ENCODE measurements around the gene KDM4B. TPM values are rescaled to one million over a fixed set of nuclear protein-coding genes. Genes with fewer than 3 reads are reported as not detected.

KDM4B gene
- total RNA-seq, 4 donors from 2014 or later = 29.2 to 43.8 (median 38.7) TPM

DNA sequence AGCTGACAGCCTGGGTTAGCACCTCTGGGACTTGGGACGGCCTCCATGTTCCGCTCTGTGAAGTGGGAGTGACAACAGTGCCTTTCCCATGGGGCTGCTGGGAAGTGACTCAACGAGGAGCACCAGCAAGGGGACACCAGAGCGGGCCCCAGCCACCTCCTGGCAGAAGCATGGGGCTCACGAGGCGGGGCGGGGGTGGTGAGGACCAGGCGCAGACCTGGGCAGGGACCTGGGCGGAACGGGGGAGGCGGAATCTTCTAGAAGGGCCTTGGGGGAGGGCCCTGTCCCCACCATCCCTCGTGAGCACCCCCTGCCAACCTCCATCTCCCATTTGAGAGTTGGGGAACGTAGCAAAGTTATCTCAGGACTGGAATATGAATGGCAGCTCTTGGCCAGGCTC is 37.9 kb downstream of the KDM4B start:
- Histone ChIP-seq H3K27ac (no peak overlapping the region), H3K4me1 (peaks cover 0 to 47% (median 0%) of the 10 kb centered on the region in 3 donors), H3K36me3 (peaks cover 0 to 8% of the 10 kb centered on the region in 2 donors), H3K9me3 (peaks cover 0 to 6% (median 0%) of the 10 kb centered on the region in 3 donors), H3K4me3 (no peak overlapping the region), H3K27me3 (no peaks in the 10 kb centered on the region)
- 87 to 88% methylated on average over 4 to 8 of the region's 13 CpGs for WGBS, 2 donors (ENCODE audit: low coverage in 1 of 2)
- TF ChIP-seq EP300 (IDR thresholded peaks at IDR 0.05) (no peak), POLR2A (IDR thresholded peaks at IDR 0.05) (no peak), POLR2AphosphoS5 (IDR thresholded peaks at IDR 0.05) (no peak)
- TF ChIP-seq, protein P1, sequence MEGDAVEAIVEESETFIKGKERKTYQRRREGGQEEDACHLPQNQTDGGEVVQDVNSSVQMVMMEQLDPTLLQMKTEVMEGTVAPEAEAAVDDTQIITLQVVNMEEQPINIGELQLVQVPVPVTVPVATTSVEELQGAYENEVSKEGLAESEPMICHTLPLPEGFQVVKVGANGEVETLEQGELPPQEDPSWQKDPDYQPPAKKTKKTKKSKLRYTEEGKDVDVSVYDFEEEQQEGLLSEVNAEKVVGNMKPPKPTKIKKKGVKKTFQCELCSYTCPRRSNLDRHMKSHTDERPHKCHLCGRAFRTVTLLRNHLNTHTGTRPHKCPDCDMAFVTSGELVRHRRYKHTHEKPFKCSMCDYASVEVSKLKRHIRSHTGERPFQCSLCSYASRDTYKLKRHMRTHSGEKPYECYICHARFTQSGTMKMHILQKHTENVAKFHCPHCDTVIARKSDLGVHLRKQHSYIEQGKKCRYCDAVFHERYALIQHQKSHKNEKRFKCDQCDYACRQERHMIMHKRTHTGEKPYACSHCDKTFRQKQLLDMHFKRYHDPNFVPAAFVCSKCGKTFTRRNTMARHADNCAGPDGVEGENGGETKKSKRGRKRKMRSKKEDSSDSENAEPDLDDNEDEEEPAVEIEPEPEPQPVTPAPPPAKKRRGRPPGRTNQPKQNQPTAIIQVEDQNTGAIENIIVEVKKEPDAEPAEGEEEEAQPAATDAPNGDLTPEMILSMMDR (IDR thresholded peaks at IDR 0.05) = no peak
- no peak for ATAC-seq

DNA sequence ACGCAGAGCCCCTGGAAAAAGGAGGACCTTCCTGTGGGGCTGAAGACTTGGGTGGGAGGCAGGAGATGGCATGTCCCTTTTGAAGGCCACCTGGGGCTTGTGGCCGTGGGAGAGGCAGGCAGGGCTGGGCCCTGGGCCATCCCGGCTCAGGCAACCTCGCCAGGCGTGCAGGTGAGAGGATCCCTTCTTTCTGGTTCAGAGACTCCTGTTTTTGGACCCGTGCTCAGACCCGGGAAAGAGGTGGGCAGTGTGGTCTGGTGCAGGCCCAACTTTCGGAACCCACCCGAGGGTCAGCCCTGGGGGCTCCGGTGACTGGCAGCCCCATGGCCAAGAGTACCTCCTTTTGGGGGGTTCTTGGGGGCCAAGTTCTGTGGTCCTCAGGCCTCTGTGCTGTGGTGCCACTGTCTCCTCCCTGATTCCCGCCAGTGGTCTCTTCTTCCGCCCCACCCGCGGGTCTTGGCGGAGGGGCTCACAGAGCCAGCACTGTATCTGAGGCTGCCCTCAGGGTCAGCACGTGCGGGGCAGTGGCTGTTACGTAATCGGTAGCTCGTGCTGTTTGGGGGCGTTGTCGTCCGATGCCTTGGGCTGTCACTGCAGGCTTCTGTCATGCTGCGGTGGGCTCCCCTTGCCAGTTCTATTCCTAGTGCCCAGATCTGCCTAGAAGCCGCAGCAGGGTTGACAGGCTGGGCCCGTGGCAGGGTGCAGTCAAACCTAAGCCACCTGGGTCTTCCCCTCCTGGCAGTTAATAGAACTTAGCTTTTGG is 42.7 kb downstream of the KDM4B start:
- Histone ChIP-seq H3K27ac (no peak overlapping the region), H3K27me3 (no peaks in the 10 kb centered on the region), H3K36me3 (peaks cover 0 to 16% of the 10 kb centered on the region in 2 donors), H3K4me3 (no peak overlapping the region), H3K4me1 (peaks cover 0 to 37% (median 0%) of the 10 kb centered on the region in 3 donors), H3K9me3 (peaks cover 0 to 6% (median 0%) of the 10 kb centered on the region in 3 donors)
- ATAC-seq = no peak
- TF ChIP-seq, protein P1 (IDR thresholded peaks at IDR 0.05) = no peak
- TF ChIP-seq POLR2AphosphoS5 (IDR thresholded peaks at IDR 0.05) = no peak
- TF ChIP-seq POLR2A (IDR thresholded peaks at IDR 0.05) = no peak
- TF ChIP-seq EP300 (IDR thresholded peaks at IDR 0.05) = no peak
- 70 to 82% methylated on average over 6 of the region's 26 CpGs for WGBS, 2 donors (ENCODE audit: low coverage in 1 of 2)

DNA sequence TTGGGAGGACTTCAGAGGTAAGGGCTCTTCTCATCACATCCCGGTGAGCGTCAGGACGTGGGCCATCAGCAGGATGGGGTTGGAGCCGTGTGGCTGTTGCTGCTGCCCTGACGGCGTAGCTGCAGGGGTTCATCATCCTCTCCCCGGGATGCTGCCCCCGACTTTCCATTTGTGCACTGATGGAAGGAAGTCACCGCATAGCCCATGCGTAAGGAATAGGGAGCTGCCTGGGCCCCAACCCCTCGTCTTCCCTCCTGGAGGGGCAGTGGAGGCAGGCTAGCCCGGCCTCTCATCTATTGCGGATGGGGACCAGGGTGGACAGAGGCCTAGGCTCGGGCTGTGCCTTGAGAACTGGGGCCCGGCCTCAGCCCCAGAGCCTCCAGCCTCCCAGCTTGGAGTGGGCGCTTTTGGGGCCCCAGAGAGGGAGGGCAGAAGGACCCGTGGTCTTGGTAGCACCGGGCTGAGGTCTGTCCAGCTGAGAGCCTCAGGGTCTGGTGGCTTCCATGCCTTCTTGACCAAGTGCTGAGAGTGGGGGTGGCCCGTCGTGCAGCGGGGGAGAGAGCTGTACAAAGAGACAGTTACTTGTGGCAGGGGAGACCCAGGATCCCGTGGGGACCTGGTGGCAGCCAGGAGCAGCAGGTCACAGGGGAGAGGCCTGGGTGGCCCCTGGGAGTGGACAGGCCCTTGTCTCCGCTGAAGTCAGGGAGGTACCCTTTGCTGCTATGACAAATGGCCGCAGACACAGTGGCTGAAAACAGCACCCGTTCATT is 44.0 kb downstream of the KDM4B start:
- Histone ChIP-seq H3K4me3 (no peak overlapping the region), H3K27me3 (no peaks in the 10 kb centered on the region), H3K9me3 (peaks cover 0 to 2% (median 0%) of the 10 kb centered on the region in 3 donors), H3K4me1 (peaks cover 0 to 37% (median 0%) of the 10 kb centered on the region in 3 donors), H3K36me3 (peaks cover 0 to 24% of the 10 kb centered on the region in 2 donors), H3K27ac (no peak overlapping the region)
- TF ChIP-seq, protein P1 (IDR thresholded peaks at IDR 0.05) = no peak
- no peak for TF ChIP-seq POLR2AphosphoS5 (IDR thresholded peaks at IDR 0.05)
- TF ChIP-seq POLR2A (IDR thresholded peaks at IDR 0.05) = no peak
- TF ChIP-seq EP300 (IDR thresholded peaks at IDR 0.05) = no peak
- no CpG with 5 or more reads among the region's 25 CpGs for WGBS, 2 donors (ENCODE audit: low coverage in 1 of 2)
- no peak for ATAC-seq

DNA sequence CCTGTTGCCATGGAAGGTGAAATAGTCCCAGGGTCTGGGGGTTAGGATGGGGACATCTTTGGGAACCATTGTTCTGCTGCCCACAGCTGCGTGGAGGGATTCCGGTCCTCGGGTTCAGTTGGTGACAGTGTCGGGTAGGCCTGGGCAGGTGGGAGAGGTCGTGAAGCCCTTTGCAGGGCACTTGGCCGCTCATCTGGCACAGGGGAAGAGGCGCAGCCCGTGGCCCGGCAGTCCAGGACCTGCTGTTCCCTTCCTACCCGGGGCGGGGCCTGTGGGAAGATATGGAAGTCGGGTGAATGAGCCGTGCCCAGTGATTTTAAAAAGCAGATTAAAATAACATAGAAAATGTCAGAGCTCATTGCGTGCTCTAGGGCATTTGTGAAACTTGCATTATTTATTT is 44.8 kb downstream of the KDM4B start:
- Histone ChIP-seq H3K36me3 (peaks cover 0 to 33% of the 10 kb centered on the region in 2 donors), H3K27me3 (no peaks in the 10 kb centered on the region), H3K9me3 (no peaks in the 10 kb centered on the region), H3K27ac (no peak overlapping the region), H3K4me1 (peaks cover 0 to 43% (median 0%) of the 10 kb centered on the region in 3 donors), H3K4me3 (no peak overlapping the region)
- WGBS, 2 donors (ENCODE audit: low coverage in 1 of 2) = 91% methylated on average over 6 of the region's 14 CpGs; no CpG with 5 or more reads in 1 of the 2 donors
- no peak for ATAC-seq
- TF ChIP-seq EP300 (IDR thresholded peaks at IDR 0.05) = no peak
- no peak for TF ChIP-seq POLR2AphosphoS5 (IDR thresholded peaks at IDR 0.05)

DNA sequence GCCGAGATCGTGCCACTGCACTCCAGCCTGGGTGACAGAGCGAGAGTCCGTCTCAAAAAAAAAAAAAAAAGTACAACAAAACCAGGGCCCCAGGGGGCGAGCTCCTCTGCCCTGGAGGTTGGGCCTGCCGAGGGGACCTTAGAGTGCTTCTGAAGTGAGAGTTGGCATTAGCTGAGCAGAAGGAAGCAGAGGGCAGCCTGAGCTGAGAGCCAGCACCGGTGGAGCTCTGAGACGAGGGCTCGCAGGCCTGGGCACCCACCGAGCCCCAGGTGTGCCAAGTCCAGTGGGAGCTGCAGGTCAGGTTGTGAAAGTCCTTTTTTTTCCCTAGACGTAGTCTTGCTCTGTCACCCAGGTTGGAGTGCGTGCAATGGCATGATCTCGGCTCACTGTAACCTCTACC is 46.0 kb downstream of the KDM4B start:
- TF ChIP-seq POLR2A (IDR thresholded peaks at IDR 0.05) = no peak
- TF ChIP-seq EP300 (IDR thresholded peaks at IDR 0.05) = no peak
- no peak for TF ChIP-seq POLR2AphosphoS5 (IDR thresholded peaks at IDR 0.05)
- TF ChIP-seq, protein P1 (IDR thresholded peaks at IDR 0.05) = no peak
- ATAC-seq = no peak
- Histone ChIP-seq H3K9me3 (no peaks in the 10 kb centered on the region), H3K27ac (no peak overlapping the region), H3K4me3 (no peak overlapping the region), H3K36me3 (peaks cover 0 to 35% of the 10 kb centered on the region in 2 donors), H3K27me3 (no peaks in the 10 kb centered on the region), H3K4me1 (peaks cover 0 to 43% (median 0%) of the 10 kb centered on the region in 3 donors)
- 88 to 97% methylated on average over 7 to 8 of the region's 13 CpGs for WGBS, 2 donors (ENCODE audit: low coverage in 1 of 2)

All from gastroesophageal sphincter (tissue), 4 donors.